ENCODE results near the gene GOLGA6D.
"Not testable (repeated sequence)": the region's sequence is repeated elsewhere in the genome, so short reads cannot be mapped to it uniquely, and the experiment has no call there.

- TF ChIP-seq CTCF (IDR thresholded peaks at IDR 0.05); POLR2A (IDR thresholded peaks at IDR 0.05; ENCODE audit: low read depth): not testable (repeated sequence)
These were observed 11.0 kb downstream of the GOLGA6D start for GRCh38 chr15:75293660-75294059.

Measured in esophagus muscularis mucosa (tissue), 3 donors.